H1 (cell line): ENCODE data around the gene THADA. TPM values are rescaled to one million over a fixed set of nuclear protein-coding genes. Genes with fewer than 3 reads are reported as not detected.

Source experiments
- CTCF ChIA-PET: fragments of 300-600 bp; sonication (Branson Sonifier 250); formaldehyde crosslinking; loops from one replicate; lab custom pipeline; 2021; ENCODE audit not compliant: partially characterized antibody; lab: Charles Lee
- POLR2A ChIA-PET: fragments of 300-600 bp; sonication (Branson Sonifier 250); formaldehyde crosslinking; loops from one replicate; lab custom pipeline; 2021; ENCODE audit warnings: inconsistent platforms; ENCODE audit not compliant: partially characterized antibody; lab: Charles Lee
- DNase-seq, 2 experiments: peaks; one replicate each; pipeline versions ENCODE4 v3.0.0 to v3.0.0-alpha.2; 2010 to 2022; ENCODE audit warnings: low spot score in 2 of 2, low read depth in 1 of 2, mixed read lengths in 1 of 2
- FAIRE-seq: peaks from 2 replicates; lab custom pipeline; 2011; peaks lifted over from hg19 to GRCh38; lab: Jason Lieb, UNC
- H2AFZ ChIP-seq: 2 replicates; pipeline ENCODE4 v1.8.1; 2012; ENCODE audit warnings: low read length, inconsistent platforms
- H2AK5ac ChIP-seq: 2 replicates; pipeline ENCODE4 v1.6.1; 2013; ENCODE audit warnings: low read depth, low read length
- H2BK120ac ChIP-seq: replicated peaks from 2 replicates; pipeline ENCODE3; 2013; ENCODE audit warnings: low read depth, low read length, inconsistent platforms
- H2BK12ac ChIP-seq: 2 replicates; pipeline ENCODE4 v1.6.1; 2013; ENCODE audit warnings: low read depth, low read length
- H2BK15ac ChIP-seq: 2 replicates; pipeline ENCODE4 v1.6.1; 2013; ENCODE audit warnings: low read length
- H2BK20ac ChIP-seq: 2 replicates; pipeline ENCODE4 v1.6.1; 2013; ENCODE audit warnings: low read length
- H2BK5ac ChIP-seq: 2 replicates; pipeline ENCODE4 v1.6.1; 2013; ENCODE audit warnings: low read depth, low read length
- H3K14ac ChIP-seq: 2 replicates; pipeline ENCODE4 v1.6.1; 2013; ENCODE audit warnings: inconsistent platforms; ENCODE audit not compliant: insufficient read length
- H3K18ac ChIP-seq: 2 replicates; pipeline ENCODE4 v1.6.1; 2013; ENCODE audit warnings: low read length; ENCODE audit errors: extremely low read depth
- H3K23ac ChIP-seq: 2 replicates; pipeline ENCODE4 v1.6.1; 2013; ENCODE audit warnings: inconsistent platforms; ENCODE audit not compliant: insufficient read length
- H3K23me2 ChIP-seq: 2 replicates; pipeline ENCODE4 v1.6.1; 2013; ENCODE audit warnings: low read depth, low read length
- H3K27ac ChIP-seq: 2 replicates; pipeline ENCODE4 v1.6.1; 2011; ENCODE audit warnings: low read depth, low read length, inconsistent platforms
- H3K27me3 ChIP-seq, 4 experiments: replicated peaks in 1 of 4; 1 replicate in 1 of 4; 2 replicates in 3 of 4; pipeline versions ENCODE4 v1.6.1 to v1.8.1; 2011 to 2013; ENCODE audit warnings: low read length in 3 of 4, mild to moderate bottlenecking in 3 of 4, inconsistent platforms in 2 of 4, mixed read lengths in 2 of 4, moderate library complexity in 1 of 4; ENCODE audit not compliant: control insufficient read depth in 3 of 4, insufficient read depth in 3 of 4; ENCODE audit errors: extremely low read depth in 1 of 4
- H3K36me3 ChIP-seq, 4 experiments: 2 replicates each; pipeline versions ENCODE4 v1.6.1 to v1.8.1; 2011 to 2013; ENCODE audit warnings: mild to moderate bottlenecking in 4 of 4, low read length in 3 of 4, moderate library complexity in 2 of 4, control low read depth in 1 of 4, inconsistent platforms in 1 of 4; ENCODE audit not compliant: insufficient read depth in 4 of 4, control insufficient read depth in 2 of 4
- H3K4ac ChIP-seq: replicated peaks from 2 replicates; pipeline ENCODE3; 2013; ENCODE audit warnings: low read length, low read depth, mixed read lengths, inconsistent platforms; ENCODE audit not compliant: insufficient read length
- H3K4me1 ChIP-seq, 4 experiments: replicated peaks in 1 of 4; 1 replicate in 1 of 4; 2 replicates in 3 of 4; pipeline versions ENCODE4 v1.6.1 to v1.8.1; 2011 to 2013; ENCODE audit warnings: low read length in 3 of 4, inconsistent platforms in 2 of 4, mixed read lengths in 1 of 4; ENCODE audit not compliant: insufficient read depth in 4 of 4, control insufficient read depth in 3 of 4
- H3K4me2 ChIP-seq, 2 experiments: 2 replicates each; pipeline versions ENCODE4 v1.6.1 to v1.8.1; 2011 to 2013; ENCODE audit warnings: low read depth in 2 of 2, low read length in 2 of 2, control low read depth in 1 of 2, inconsistent platforms in 1 of 2, mild to moderate bottlenecking in 1 of 2; ENCODE audit not compliant: insufficient read depth in 1 of 2
- H3K4me3 ChIP-seq, 4 experiments: fragments of 200-600, 300-600 bp in 1 of 4; sonication (generic), shearing (Covaris generic), sonication (Bioruptor Twin) in 1 of 4; 2 replicates each; pipeline versions ENCODE4 v1.5.1 to v1.8.1; 2011 to 2016; ENCODE audit warnings: low read length in 4 of 4, low read depth in 3 of 4, control low read depth in 2 of 4, inconsistent platforms in 2 of 4, mild to moderate bottlenecking in 2 of 4, mixed read lengths in 1 of 4, moderate library complexity in 1 of 4; ENCODE audit not compliant: insufficient read depth in 2 of 4; ENCODE audit errors: extremely low read depth in 1 of 4
- H3K56ac ChIP-seq: replicated peaks from 2 replicates; pipeline ENCODE3; 2013; ENCODE audit warnings: low read depth, mild to moderate bottlenecking, mixed read lengths, low read length, inconsistent platforms; ENCODE audit not compliant: insufficient read length
- H3K79me1 ChIP-seq: 2 replicates; pipeline ENCODE4 v1.6.1; 2013; ENCODE audit warnings: low read depth, low read length, control low read depth
- H3K79me2 ChIP-seq, 2 experiments: 2 replicates each; pipeline versions ENCODE4 v1.6.1 to v1.8.1; 2012 to 2013; ENCODE audit warnings: low read length in 2 of 2, mild to moderate bottlenecking in 2 of 2, inconsistent platforms in 1 of 2; ENCODE audit not compliant: insufficient read depth in 2 of 2, control insufficient read depth in 1 of 2
- H3K9ac ChIP-seq, 4 experiments: replicated peaks in 1 of 4; 1 replicate in 1 of 4; 2 replicates in 3 of 4; pipeline versions ENCODE4 v1.6.1 to v1.8.1; 2011 to 2013; ENCODE audit warnings: low read depth in 3 of 4, low read length in 3 of 4, control low read depth in 2 of 4, mild to moderate bottlenecking in 2 of 4, moderate library complexity in 2 of 4, inconsistent platforms in 1 of 4; ENCODE audit errors: extremely low read depth in 1 of 4
- H3K9me3 ChIP-seq, 2 experiments: 2 replicates each; pipeline versions ENCODE4 v1.6.1 to v1.8.1; 2012 to 2013; ENCODE audit warnings: mild to moderate bottlenecking in 2 of 2, moderate library complexity in 2 of 2, control low read depth in 1 of 2, inconsistent platforms in 1 of 2, low read depth in 1 of 2, low read length in 1 of 2, mixed read lengths in 1 of 2; ENCODE audit not compliant: insufficient read depth in 2 of 2
- H4K20me1 ChIP-seq, 2 experiments: replicated peaks in 1 of 2; 2 replicates each; pipeline versions ENCODE3 to v1.8.1; 2011 to 2013; ENCODE audit warnings: inconsistent platforms in 2 of 2, low read length in 2 of 2, mild to moderate bottlenecking in 1 of 2; ENCODE audit not compliant: insufficient read depth in 2 of 2, control insufficient read depth in 1 of 2
- H4K5ac ChIP-seq: 2 replicates; pipeline ENCODE4 v1.6.1; 2013; ENCODE audit warnings: low read length, low read depth, mixed read lengths, inconsistent platforms; ENCODE audit not compliant: insufficient read length
- H4K8ac ChIP-seq: 2 replicates; pipeline ENCODE4 v1.8.0; 2013; ENCODE audit warnings: mild to moderate bottlenecking, moderate library complexity, low read length, inconsistent platforms; ENCODE audit not compliant: insufficient read depth; ENCODE audit errors: extremely low read depth
- H4K91ac ChIP-seq: replicated peaks from 2 replicates; pipeline ENCODE3; 2013; ENCODE audit warnings: low read length, mixed read lengths, inconsistent platforms; ENCODE audit not compliant: insufficient read length
- CHD2 ChIP-seq: IDR thresholded peaks from 2 replicates; pipeline ENCODE4 v1.6.1; 2012; ENCODE audit warnings: low read length, improper control_type of control experiment
- EGR1 ChIP-seq: IDR thresholded peaks from 2 replicates; pipeline ENCODE4 v1.6.1; 2011; ENCODE audit warnings: low read depth, low read length, borderline replicate concordance
- NANOG ChIP-seq: IDR thresholded peaks from 2 replicates; pipeline ENCODE4 v1.6.1; 2011; ENCODE audit warnings: low read length, low read depth, mild to moderate bottlenecking, inconsistent platforms; ENCODE audit not compliant: insufficient read depth, poor library complexity, severe bottlenecking
- NRF1 ChIP-seq: IDR thresholded peaks from 2 replicates; pipeline ENCODE4 v1.6.1; 2011; ENCODE audit warnings: mild to moderate bottlenecking, low read depth, low read length, improper control_type of control experiment
- TBP ChIP-seq: IDR thresholded peaks from 2 replicates; pipeline ENCODE4 v1.6.1; 2011; ENCODE audit warnings: low read depth, low read length, improper control_type of control experiment
- WGBS, 2 experiments: shearing (Covaris generic) in 1 of 2; methylation state at CpG; one replicate each; pipeline versions ENCODE4 v1.1.6 to v1.1.7; 2013 to 2015; ENCODE audit warnings: low lambda C conversion rate in 2 of 2, mixed read lengths in 2 of 2, inconsistent platforms in 1 of 2, low coverage in 1 of 2, missing lambda C conversion rate in 1 of 2; ENCODE audit not compliant: insufficient replicate concordance in 2 of 2, insufficient coverage in 1 of 2, insufficient read length in 1 of 2; ENCODE audit errors: extremely low coverage in 1 of 2, missing lambda C conversion rate in 1 of 2; 5-methylcytosine and 5-hydroxymethylcytosine counted together
- polyA plus RNA-seq, 7 experiments: library from polyadenylated mRNA; depleted of rRNA in 3 of 7; stranded (reverse) in 5 of 7; unstranded in 2 of 7; fragments of >200 nt in 5 of 7; fragments of 200-250 nt in 2 of 7; gene quantifications; 1 replicate in 5 of 7; 2 replicates in 1 of 7; 4 replicates in 1 of 7; pipeline versions ENCODE4 v1.2.1 to v1.2.3, GENCODE V29; 2011 to 2013; ENCODE audit warnings: missing spikeins in 2 of 7, mixed read lengths in 2 of 7
- total RNA-seq: library from RNA; stranded (reverse); fragmentation: NEBNext Ultra II Directional; extraction: Animal tissue kit (Norgen Biotek cat#: 25700); gene quantifications from 2 replicates; pipeline ENCODE4 v1.2.1, GENCODE V29; 2021

Gene THADA
- total and polyA plus RNA-seq, 2 of the 8 experiments (the other 6 are each of a cell fraction or from before 2014, with no cell fraction given), result 22.4 to 26.8 TPM

GRCh38 chr2:43467891-43468290 lies 127.9 kb downstream of the THADA start:
- H4K8ac ChIP-seq, result no peak overlapping the region
- no peaks in the 10 kb centered on the region for H3K79me2 ChIP-seq
- H4K91ac ChIP-seq, result no peak overlapping the region
- H3K27ac ChIP-seq, result no peak overlapping the region
- no peak overlapping the region for H2BK20ac ChIP-seq
- no peak overlapping the region for H3K9ac ChIP-seq
- no peak overlapping the region for H3K4me3 ChIP-seq
- POLR2A ChIA-PET, result no interaction called here
- no peak overlapping the region for H2AFZ ChIP-seq
- H3K23me2 ChIP-seq, result no peaks in the 10 kb centered on the region
- no peak overlapping the region for H2BK120ac ChIP-seq
- no peak overlapping the region for H2BK12ac ChIP-seq
- H4K5ac ChIP-seq, result no peak overlapping the region
- H2AK5ac ChIP-seq, result no peak overlapping the region
- H3K4ac ChIP-seq, result no peak overlapping the region
- no peaks in the 10 kb centered on the region for H3K9me3 ChIP-seq
- no peak for TF ChIP-seq EGR1
- TF ChIP-seq TBP, result no peak
- no peak for TF ChIP-seq NRF1
- no peak for TF ChIP-seq NANOG
- TF ChIP-seq CHD2, result no peak
- TF ChIP-seq, all 59 proteins: peak for 0
- CTCF ChIA-PET, result interaction anchor here (0.9 to 1.4 kb wide), 3 partner anchors 13 to 341 kb away, joined by 3 read pairs; no protein-coding TSS in a partner anchor
- FAIRE-seq, result no peak
- Histone ChIP-seq H3K14ac (no peak overlapping the region), H3K18ac (no peak overlapping the region), H2BK5ac (no peak overlapping the region), H4K20me1 (no peaks in the 10 kb centered on the region), H3K4me1 (no peaks in the 10 kb centered on the region), H3K27me3 (no peaks in the 10 kb centered on the region), H2BK15ac (no peak overlapping the region), H3K56ac (no peak overlapping the region), H3K23ac (no peak overlapping the region), H3K4me2 (no peak overlapping the region), H3K36me3 (no peaks in the 10 kb centered on the region), H3K79me1 (no peaks in the 10 kb centered on the region)
- 94% methylated on average over 3 of the region's 3 CpGs; no CpG with 5 or more reads in 1 of the 2 experiments for WGBS, 2 experiments
- DNase-seq, result no peak
